ENCODE results near the gene GNG3.
A peak's percentile ranks its signal among the peaks of the same experiment; 100 is the strongest.

GNG3 gene

DNA sequence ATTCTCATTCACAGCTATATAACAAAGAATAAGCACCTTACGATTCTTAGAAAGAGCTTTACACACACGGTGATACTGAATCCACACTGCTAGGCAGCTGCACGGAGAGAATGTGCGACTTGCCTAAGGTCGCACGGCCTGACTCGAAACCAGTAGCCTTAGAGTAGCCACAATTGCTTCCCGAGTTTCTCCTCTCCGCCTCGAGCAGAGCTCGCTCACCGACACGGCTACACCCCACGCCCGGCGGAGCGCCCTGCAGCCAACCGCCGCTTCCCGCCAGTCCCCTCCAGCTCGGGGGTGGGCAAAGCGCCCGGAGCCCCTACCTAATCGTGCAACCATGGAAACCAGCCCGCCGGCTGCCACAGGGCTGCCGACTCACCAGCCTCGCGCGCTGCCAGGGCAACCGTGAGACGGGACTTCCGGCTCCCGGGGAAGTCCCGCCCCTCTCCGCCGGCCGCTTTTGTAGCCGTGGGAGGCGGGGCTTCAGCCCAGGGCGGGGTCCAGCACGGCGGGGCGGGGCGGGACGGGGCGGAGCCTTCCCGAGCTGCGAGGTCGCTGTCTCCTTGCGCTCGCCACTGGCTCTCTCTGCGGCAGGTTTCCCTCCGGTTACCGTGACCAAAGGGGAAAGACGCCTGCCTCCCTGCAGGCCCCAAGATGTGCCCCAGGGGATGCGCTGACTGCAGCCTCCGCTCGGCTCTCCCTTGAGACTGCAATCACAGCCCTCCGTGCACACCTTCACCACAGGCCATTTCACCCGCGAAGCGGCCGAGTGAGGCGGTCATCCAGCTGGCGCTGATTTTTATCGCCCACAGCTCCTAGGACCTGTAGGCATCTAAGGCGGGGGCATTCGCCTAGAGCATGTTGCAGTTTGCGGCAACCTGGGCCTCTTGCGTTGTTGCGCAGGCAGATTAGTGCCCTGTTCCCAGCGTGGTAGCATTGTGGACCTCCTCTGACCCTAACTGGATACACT lies 1.3 kb upstream of the GNG3 start:
- H3K4me3 ChIP-seq (replicated peaks; ENCODE audit: low read depth, low read length): peak overlapping the region; percentile 62
- TF ChIP-seq, protein P1, sequence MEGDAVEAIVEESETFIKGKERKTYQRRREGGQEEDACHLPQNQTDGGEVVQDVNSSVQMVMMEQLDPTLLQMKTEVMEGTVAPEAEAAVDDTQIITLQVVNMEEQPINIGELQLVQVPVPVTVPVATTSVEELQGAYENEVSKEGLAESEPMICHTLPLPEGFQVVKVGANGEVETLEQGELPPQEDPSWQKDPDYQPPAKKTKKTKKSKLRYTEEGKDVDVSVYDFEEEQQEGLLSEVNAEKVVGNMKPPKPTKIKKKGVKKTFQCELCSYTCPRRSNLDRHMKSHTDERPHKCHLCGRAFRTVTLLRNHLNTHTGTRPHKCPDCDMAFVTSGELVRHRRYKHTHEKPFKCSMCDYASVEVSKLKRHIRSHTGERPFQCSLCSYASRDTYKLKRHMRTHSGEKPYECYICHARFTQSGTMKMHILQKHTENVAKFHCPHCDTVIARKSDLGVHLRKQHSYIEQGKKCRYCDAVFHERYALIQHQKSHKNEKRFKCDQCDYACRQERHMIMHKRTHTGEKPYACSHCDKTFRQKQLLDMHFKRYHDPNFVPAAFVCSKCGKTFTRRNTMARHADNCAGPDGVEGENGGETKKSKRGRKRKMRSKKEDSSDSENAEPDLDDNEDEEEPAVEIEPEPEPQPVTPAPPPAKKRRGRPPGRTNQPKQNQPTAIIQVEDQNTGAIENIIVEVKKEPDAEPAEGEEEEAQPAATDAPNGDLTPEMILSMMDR (IDR thresholded peaks at IDR 0.05; ENCODE audit: low read length, missing control alignments): no peak
- DNase-seq (ENCODE audit: low read depth): peak; percentile 94

DNA sequence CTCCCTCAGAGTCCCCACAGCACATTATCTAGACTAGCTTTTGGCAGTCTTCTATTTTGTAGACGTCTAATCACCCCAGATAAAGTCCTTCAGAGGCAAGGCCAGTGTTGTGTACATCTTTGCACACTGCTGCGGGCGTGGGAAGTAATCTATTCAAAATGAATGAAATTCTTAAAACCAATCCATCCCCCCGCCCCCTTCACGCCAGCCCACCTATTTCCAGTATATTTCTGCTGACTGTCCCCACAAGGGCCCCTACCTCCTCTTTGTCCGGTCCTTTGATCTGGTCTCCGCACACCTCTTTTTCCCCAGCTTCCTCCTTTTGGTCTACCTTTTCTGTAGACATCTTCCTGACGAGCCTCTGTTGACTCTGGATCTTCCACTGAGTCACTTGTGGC lies 627 bp upstream of the GNG3 start:
- peak overlapping the region; percentile 43 for H3K4me3 ChIP-seq (replicated peaks; ENCODE audit: low read depth, low read length)
- no peak for DNase-seq (ENCODE audit: low read depth)
- TF ChIP-seq, protein P1 (IDR thresholded peaks at IDR 0.05; ENCODE audit: low read length, missing control alignments): no peak

DNA sequence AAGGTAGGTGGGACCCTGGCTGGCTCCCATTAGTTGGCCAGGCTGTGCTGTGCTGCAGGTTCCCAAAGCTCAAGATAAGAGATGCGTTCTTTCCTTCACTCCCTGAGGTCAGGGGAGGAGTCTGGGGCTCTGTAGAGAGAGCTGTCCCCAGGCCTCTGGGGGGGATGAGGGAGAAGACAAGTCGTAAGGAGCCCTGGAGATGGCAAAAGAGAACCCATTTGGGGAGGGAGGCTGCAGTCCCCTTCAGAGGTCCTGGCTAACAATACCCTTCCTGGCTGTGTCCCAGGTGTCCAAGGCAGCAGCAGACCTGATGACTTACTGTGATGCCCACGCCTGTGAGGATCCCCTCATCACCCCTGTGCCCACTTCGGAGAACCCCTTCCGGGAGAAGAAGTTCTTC lies 916 bp downstream of the GNG3 start:
- peak overlapping the region; percentile 58 for H3K4me3 ChIP-seq (replicated peaks; ENCODE audit: low read depth, low read length)
- TF ChIP-seq, protein P1 (IDR thresholded peaks at IDR 0.05; ENCODE audit: low read length, missing control alignments): no peak
- no peak for DNase-seq (ENCODE audit: low read depth)

DNA sequence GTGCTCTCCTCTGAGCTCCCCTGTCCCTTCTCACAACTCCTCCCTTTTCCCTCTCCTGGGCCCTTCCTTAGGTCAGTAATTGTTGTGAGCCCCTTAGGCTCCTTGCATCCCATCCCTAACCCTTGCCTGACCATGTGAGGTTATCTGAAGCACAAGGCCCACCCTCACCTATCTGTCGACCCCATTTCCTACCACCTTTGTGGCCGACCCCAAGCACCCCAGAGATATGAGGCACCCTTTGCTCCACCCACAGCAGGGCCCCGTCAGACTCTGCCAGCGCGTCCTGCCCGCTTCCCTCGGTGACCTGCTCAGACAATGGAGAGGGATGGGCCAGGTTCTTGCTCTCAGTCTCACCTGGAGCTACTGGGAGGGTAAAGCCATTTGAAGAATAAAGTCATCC lies 1.3 kb downstream of the GNG3 start:
- H3K4me3 ChIP-seq (replicated peaks; ENCODE audit: low read depth, low read length): peak overlapping the region; percentile 58
- DNase-seq (ENCODE audit: low read depth): no peak
- TF ChIP-seq, protein P1 (IDR thresholded peaks at IDR 0.05; ENCODE audit: low read length, missing control alignments): no peak

DNA sequence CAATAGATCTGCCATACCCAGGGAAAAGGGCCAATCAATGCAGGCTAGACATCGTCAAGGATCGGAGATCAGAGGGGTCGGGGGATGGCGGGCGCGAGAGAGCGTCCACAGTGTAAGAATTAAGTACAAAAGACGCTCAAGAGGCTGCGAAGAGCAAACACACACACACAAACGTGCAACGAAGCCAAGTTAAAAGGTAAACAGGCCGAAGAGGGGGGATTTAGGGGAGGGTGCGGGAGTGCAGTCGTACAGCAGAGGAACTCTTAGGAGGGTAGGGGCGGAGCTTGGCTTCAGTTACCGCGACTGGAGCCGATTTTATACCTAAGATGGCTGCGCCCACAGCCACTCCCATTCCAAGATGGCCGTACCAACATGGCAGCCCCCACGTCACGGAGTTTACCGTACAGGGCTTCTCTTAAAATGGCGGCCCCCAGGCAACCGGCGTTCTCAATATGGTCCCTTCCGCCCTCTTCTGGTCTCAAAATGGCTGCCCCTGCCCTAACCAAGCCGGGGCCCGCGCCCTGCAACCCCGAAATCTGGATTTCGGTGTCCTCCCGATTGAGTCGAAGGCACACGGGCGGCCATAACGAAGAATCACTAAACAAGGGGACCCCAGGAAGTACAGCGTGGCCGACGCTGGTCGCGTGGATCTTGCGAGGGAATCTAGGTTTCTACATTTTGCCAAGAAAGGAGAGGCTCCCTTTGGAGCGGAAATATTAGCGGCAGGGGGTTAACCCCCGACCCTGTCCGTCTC lies 1.9 kb downstream of the GNG3 start:
- TF ChIP-seq, protein P1 (IDR thresholded peaks at IDR 0.05; ENCODE audit: low read length, missing control alignments): no peak
- peak; percentile 98 for DNase-seq (ENCODE audit: low read depth)
- peak overlapping the region; percentile 58 for H3K4me3 ChIP-seq (replicated peaks; ENCODE audit: low read depth, low read length)

DNA sequence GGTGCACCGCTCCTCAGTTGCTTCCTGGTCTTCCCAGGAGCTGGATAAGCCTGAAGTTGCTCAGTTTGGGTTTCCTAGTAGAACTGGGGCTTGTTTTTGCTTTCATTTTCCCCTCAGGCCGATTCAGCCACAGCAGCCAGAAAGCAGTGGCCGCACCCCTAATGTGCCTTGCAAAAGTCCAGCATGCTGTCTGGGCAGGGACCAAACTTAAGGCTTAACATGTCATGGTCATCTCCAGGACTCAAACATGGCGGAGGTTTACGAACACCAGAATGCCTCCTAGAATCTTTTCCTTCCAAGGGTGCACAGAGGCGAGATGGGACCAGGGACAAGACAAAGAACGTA lies 2.5 kb downstream of the GNG3 start:
- TF ChIP-seq, protein P1 (IDR thresholded peaks at IDR 0.05; ENCODE audit: low read length, missing control alignments): no peak
- DNase-seq (ENCODE audit: low read depth): peak; percentile 31
- peak overlapping the region; percentile 58 for H3K4me3 ChIP-seq (replicated peaks; ENCODE audit: low read depth, low read length)

Measured in fibroblast of pulmonary artery (primary cell).